ENCODE measurements around the gene CDC6. TPM values are rescaled to one million over a fixed set of nuclear protein-coding genes. Genes with fewer than 3 reads are reported as not detected.

CDC6 gene
- total RNA-seq, 1 donor from 2014 or later, result 65.3 TPM

- no peak overlapping the region for H3K4me2 ChIP-seq
- H3K36me3 Mint-ChIP-seq, result peaks cover 3% of the 10 kb centered on the region
Measured at GRCh38 chr17:40335620-40336019, 47.9 kb downstream of the CDC6 start.

GRCh38 chr17:40337351-40337750 is 49.7 kb downstream of the CDC6 start:
- no peaks in the 10 kb centered on the region for H3K36me3 ChIP-seq
- Mint-ChIP-seq H3K36me3 (peaks cover 3% of the 10 kb centered on the region), H3K4me3 (no peak overlapping the region), H3K4me1 (peaks cover 15% of the 10 kb centered on the region), H3K27ac (no peak overlapping the region), H3K27me3 (ENCODE audit: insufficient read depth, low read depth) (no peaks in the 10 kb centered on the region), H3K9me3 (no peaks in the 10 kb centered on the region)
- TF ChIP-seq EZH2 (IDR thresholded peaks at IDR 0.05) (no peak), CTCF (IDR thresholded peaks at IDR 0.05) (no peak), EZH2phosphoT487 (IDR thresholded peaks at IDR 0.05) (no peak)
- no peak overlapping the region for H3K9ac ChIP-seq
- peaks cover 3% of the 10 kb centered on the region for H3K79me2 ChIP-seq (ENCODE audit: low read depth)
- no peak overlapping the region for H3K4me2 ChIP-seq
- peaks cover 22% of the 10 kb centered on the region for H3K4me1 ChIP-seq
- no peak for DNase-seq (ENCODE audit: low spot score)
- H2AFZ ChIP-seq (replicated peaks), result no peak overlapping the region
- H4K20me1 ChIP-seq (ENCODE audit: low read depth), result peaks cover 74% of the 10 kb centered on the region
- H3K27me3 ChIP-seq, result peaks cover 47% of the 10 kb centered on the region
- no peak overlapping the region for H3K4me3 ChIP-seq
- no peak overlapping the region for H3K27ac ChIP-seq
- H3F3A ChIP-seq (ENCODE audit: low read depth), result peaks cover 14% of the 10 kb centered on the region
- no peaks in the 10 kb centered on the region for H3K9me3 ChIP-seq (ENCODE audit: low read depth)

More at GRCh38 chr17:40335620-40336019, 47.9 kb downstream of the CDC6 start:
- no peaks in the 10 kb centered on the region for H3K9me3 Mint-ChIP-seq
- H3K27ac Mint-ChIP-seq, result no peak overlapping the region
- no peak for DNase-seq (ENCODE audit: low spot score)
- Histone ChIP-seq H3K4me1 (peaks cover 16% of the 10 kb centered on the region), H3K36me3 (no peaks in the 10 kb centered on the region), H3K27ac (no peak overlapping the region), H3K9me3 (ENCODE audit: low read depth) (no peaks in the 10 kb centered on the region), H3K9ac (no peak overlapping the region), H3K4me3 (no peak overlapping the region), H3K27me3 (peaks cover 33% of the 10 kb centered on the region), H3F3A (ENCODE audit: low read depth) (peaks cover 5% of the 10 kb centered on the region), H4K20me1 (ENCODE audit: low read depth) (peaks cover 68% of the 10 kb centered on the region), H3K79me2 (ENCODE audit: low read depth) (peaks cover 3% of the 10 kb centered on the region), H2AFZ (replicated peaks) (no peak overlapping the region)
- no peak overlapping the region for H3K4me3 Mint-ChIP-seq
- H3K27me3 Mint-ChIP-seq (ENCODE audit: insufficient read depth, low read depth), result no peaks in the 10 kb centered on the region
- peaks cover 12% of the 10 kb centered on the region for H3K4me1 Mint-ChIP-seq
- no peak for TF ChIP-seq CTCF (IDR thresholded peaks at IDR 0.05)
- TF ChIP-seq EZH2 (IDR thresholded peaks at IDR 0.05), result no peak
- TF ChIP-seq EZH2phosphoT487 (IDR thresholded peaks at IDR 0.05), result no peak

GRCh38 chr17:40338058-40338457 is 50.4 kb downstream of the CDC6 start:
- H3K4me1 Mint-ChIP-seq, result peaks cover 21% of the 10 kb centered on the region
- H3K4me3 Mint-ChIP-seq, result no peak overlapping the region
- no peak overlapping the region for H3K4me2 ChIP-seq
- H3K27ac ChIP-seq, result no peak overlapping the region
- no peak overlapping the region for H3K9ac ChIP-seq
- H2AFZ ChIP-seq (replicated peaks), result no peak overlapping the region
- H3K36me3 Mint-ChIP-seq, result no peaks in the 10 kb centered on the region
- no peaks in the 10 kb centered on the region for H3K9me3 Mint-ChIP-seq
- TF ChIP-seq EZH2phosphoT487 (IDR thresholded peaks at IDR 0.05) (no peak), EZH2 (IDR thresholded peaks at IDR 0.05) (no peak), CTCF (IDR thresholded peaks at IDR 0.05) (no peak)
- H3K4me3 ChIP-seq, result no peak overlapping the region
- DNase-seq (ENCODE audit: low spot score), result no peak
- H3K4me1 ChIP-seq, result peaks cover 29% of the 10 kb centered on the region
- peaks cover 3% of the 10 kb centered on the region for H3K79me2 ChIP-seq (ENCODE audit: low read depth)
- H3K36me3 ChIP-seq, result no peaks in the 10 kb centered on the region
- H3K27me3 Mint-ChIP-seq (ENCODE audit: insufficient read depth, low read depth), result no peaks in the 10 kb centered on the region
- H4K20me1 ChIP-seq (ENCODE audit: low read depth), result peaks cover 77% of the 10 kb centered on the region
- H3K27ac Mint-ChIP-seq, result no peak overlapping the region
- peaks cover 21% of the 10 kb centered on the region for H3F3A ChIP-seq (ENCODE audit: low read depth)
- peaks cover 54% of the 10 kb centered on the region for H3K27me3 ChIP-seq
- H3K9me3 ChIP-seq (ENCODE audit: low read depth), result no peaks in the 10 kb centered on the region
